Tibial nerve (tissue), 4 donors: ENCODE data around the gene COMMD2. TPM values are rescaled to one million over a fixed set of nuclear protein-coding genes. Genes with fewer than 3 reads are reported as not detected.
A peak's percentile ranks its signal among the peaks of the same experiment; 100 is the strongest.

Source experiments
- DNase-seq, 2 donors: peaks; one replicate each; pipeline ENCODE4 v3.0.0-alpha.2; 2019; ENCODE audit warnings: low spot score in 2 of 2
- H3K27ac ChIP-seq, 4 donors: fragments of 200-600 bp; sonication (generic) in 3 of 4; one replicate each; pipeline ENCODE4 v1.5.1; 2017 to 2019; ENCODE audit warnings: mild to moderate bottlenecking in 1 of 4
- H3K27me3 ChIP-seq, 2 donors: fragments of 200-600 bp; sonication (generic) in 1 of 2; one replicate each; pipeline versions ENCODE4 v1.5.1 to v1.6.0; 2017 to 2019
- H3K36me3 ChIP-seq, 3 donors: fragments of 200-600 bp; sonication (generic); one replicate each; pipeline ENCODE4 v1.5.1; 2018 to 2019
- H3K4me1 ChIP-seq, 4 donors: fragments of 200-600 bp; sonication (generic) in 3 of 4; one replicate each; pipeline ENCODE4 v1.5.1; 2017 to 2019
- H3K4me3 ChIP-seq, 4 donors: fragments of 200-600 bp; sonication (generic) in 3 of 4; one replicate each; pipeline ENCODE4 v1.5.1; 2017 to 2019; ENCODE audit warnings: mild to moderate bottlenecking in 1 of 4, moderate library complexity in 1 of 4
- H3K9me3 ChIP-seq, 4 donors: fragments of 200-600 bp; sonication (generic) in 3 of 4; one replicate each; pipeline ENCODE4 v1.5.1; 2017 to 2019
- EP300 ChIP-seq, 2 donors: sonication (generic); formaldehyde crosslinking; IDR thresholded peaks; one replicate each; pipeline ENCODE4 v1.6.1; 2017; ENCODE audit warnings: antibody characterized with exemption in 2 of 2, mild to moderate bottlenecking in 1 of 2
- POLR2A ChIP-seq, 2 donors: fragments of 450-650 bp; IDR thresholded peaks; one replicate each; pipeline ENCODE4 v1.6.1; 2017; ENCODE audit warnings: antibody characterized with exemption in 2 of 2, mild to moderate bottlenecking in 2 of 2, moderate library complexity in 2 of 2
- WGBS, 2 donors: methylation state at CpG; one replicate each; pipeline ENCODE4 v1.1.5; 2018; 5-methylcytosine and 5-hydroxymethylcytosine counted together
- total RNA-seq, 4 donors: library from RNA; depleted of rRNA; stranded (reverse); fragments of >200 nt; gene quantifications; one replicate each; pipeline ENCODE4 v1.1.0, GENCODE V29; 2016
- TF ChIP-seq, protein P1 (sequence below), 5 experiments: fragments of 200-600 bp in 3 of 5; fragments of 450-650 bp in 2 of 5; sonication (generic) in 3 of 5; IDR thresholded peaks; one replicate each; pipeline ENCODE4 v1.5.1; 2016 to 2019; ENCODE audit warnings: antibody characterized with exemption in 5 of 5, mild to moderate bottlenecking in 3 of 5, moderate library complexity in 2 of 5

Gene COMMD2
- total RNA-seq, 4 donors from 2014 or later: 18.6 to 28.2 (median 22.3) TPM

- DNase-seq: no peak
- Histone ChIP-seq H3K4me3 (no peak overlapping the region), H3K9me3 (no peaks in the 10 kb centered on the region), H3K36me3 (no peaks in the 10 kb centered on the region), H3K4me1 (peaks cover 0 to 7% (median 3%) of the 10 kb centered on the region in 4 donors), H3K27ac (no peak overlapping the region), H3K27me3 (no peaks in the 10 kb centered on the region)
- TF ChIP-seq POLR2A (IDR thresholded peaks at IDR 0.05) (no peak), EP300 (IDR thresholded peaks at IDR 0.05) (no peak)
- TF ChIP-seq, protein P1, sequence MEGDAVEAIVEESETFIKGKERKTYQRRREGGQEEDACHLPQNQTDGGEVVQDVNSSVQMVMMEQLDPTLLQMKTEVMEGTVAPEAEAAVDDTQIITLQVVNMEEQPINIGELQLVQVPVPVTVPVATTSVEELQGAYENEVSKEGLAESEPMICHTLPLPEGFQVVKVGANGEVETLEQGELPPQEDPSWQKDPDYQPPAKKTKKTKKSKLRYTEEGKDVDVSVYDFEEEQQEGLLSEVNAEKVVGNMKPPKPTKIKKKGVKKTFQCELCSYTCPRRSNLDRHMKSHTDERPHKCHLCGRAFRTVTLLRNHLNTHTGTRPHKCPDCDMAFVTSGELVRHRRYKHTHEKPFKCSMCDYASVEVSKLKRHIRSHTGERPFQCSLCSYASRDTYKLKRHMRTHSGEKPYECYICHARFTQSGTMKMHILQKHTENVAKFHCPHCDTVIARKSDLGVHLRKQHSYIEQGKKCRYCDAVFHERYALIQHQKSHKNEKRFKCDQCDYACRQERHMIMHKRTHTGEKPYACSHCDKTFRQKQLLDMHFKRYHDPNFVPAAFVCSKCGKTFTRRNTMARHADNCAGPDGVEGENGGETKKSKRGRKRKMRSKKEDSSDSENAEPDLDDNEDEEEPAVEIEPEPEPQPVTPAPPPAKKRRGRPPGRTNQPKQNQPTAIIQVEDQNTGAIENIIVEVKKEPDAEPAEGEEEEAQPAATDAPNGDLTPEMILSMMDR (IDR thresholded peaks at IDR 0.05): no peak
- WGBS, 2 donors: 96 to 97% methylated on average over 21 to 23 of the region's 38 CpGs
These were observed 38.3 kb downstream of the COMMD2 start for GRCh38 chr3:149713730-149714654.

DNA sequence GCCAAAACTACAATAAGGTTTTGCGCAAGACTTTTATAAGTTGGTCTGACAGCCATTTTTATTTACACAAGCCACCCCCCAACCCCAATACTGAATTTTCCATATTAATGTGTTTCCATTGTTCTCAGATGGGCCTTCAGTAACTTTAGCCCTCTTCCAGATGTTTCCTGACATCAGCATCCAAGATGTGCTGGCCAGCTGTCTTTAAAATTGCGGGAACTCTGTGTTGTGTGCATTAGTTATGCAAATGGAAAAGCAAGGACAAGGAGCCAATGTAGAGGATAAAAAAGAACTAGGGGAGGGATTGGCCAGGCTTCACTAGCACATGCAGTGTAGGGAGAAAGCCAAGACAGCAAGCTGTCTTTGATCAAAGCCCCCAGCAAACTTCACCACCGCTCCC is 45.4 kb downstream of the COMMD2 start:
- Histone ChIP-seq H3K27me3 (no peaks in the 10 kb centered on the region), H3K9me3 (no peaks in the 10 kb centered on the region), H3K4me3 (no peak overlapping the region), H3K36me3 (no peaks in the 10 kb centered on the region), H3K27ac (no peak overlapping the region), H3K4me1 (peaks cover 0 to 6% (median 0%) of the 10 kb centered on the region in 4 donors)
- WGBS, 2 donors: 68 to 70% methylated on average over 3 of the region's 3 CpGs
- DNase-seq: no peak
- TF ChIP-seq POLR2A (IDR thresholded peaks at IDR 0.05): no peak
- no peak for TF ChIP-seq EP300 (IDR thresholded peaks at IDR 0.05)

- H3K4me1 ChIP-seq: peaks cover 0 to 6% (median 0%) of the 10 kb centered on the region in 4 donors
- no peaks in the 10 kb centered on the region for H3K36me3 ChIP-seq
- no peaks in the 10 kb centered on the region for H3K9me3 ChIP-seq
- no peak overlapping the region for H3K27ac ChIP-seq
- H3K27me3 ChIP-seq: no peaks in the 10 kb centered on the region
- TF ChIP-seq POLR2A (IDR thresholded peaks at IDR 0.05) (no peak), EP300 (IDR thresholded peaks at IDR 0.05) (no peak)
- TF ChIP-seq, protein P1 (IDR thresholded peaks at IDR 0.05): no peak
- DNase-seq: no peak
- no peak overlapping the region for H3K4me3 ChIP-seq
These were observed 46.9 kb downstream of the COMMD2 start for GRCh38 chr3:149705416-149705815.

DNA sequence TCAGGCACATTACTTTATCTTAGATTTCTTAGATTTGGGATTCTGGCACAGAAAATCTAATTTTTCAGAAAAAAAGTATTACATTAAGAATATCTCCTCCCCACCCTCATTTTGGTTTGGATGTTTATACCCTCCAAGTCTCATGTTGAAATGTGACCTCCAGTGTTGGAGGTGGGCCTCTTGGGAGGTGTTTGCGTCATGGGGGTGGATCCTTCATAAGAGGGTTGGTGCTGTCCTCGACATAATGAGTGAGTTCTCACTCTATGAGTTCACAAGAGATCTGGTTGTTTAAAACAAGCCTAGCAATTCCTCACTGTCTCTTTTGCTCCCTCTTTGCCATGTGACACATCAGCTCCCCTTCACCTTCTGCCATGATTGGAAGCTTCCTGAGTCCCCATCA is 48.8 kb downstream of the COMMD2 start:
- peaks cover 0 to 7% (median 0%) of the 10 kb centered on the region in 4 donors for H3K9me3 ChIP-seq
- 75 to 77% methylated on average over 2 of the region's 2 CpGs for WGBS, 2 donors
- peak overlapping the region in 1 of 4 donors; percentile 53 for H3K27ac ChIP-seq
- no peak overlapping the region for H3K4me3 ChIP-seq
- TF ChIP-seq, protein P1 (IDR thresholded peaks at IDR 0.05): no peak
- peak in 1 of 2 donors; percentile 12 for TF ChIP-seq POLR2A (IDR thresholded peaks at IDR 0.05)
- peak in 1 of 2 donors; percentile 30 for TF ChIP-seq EP300 (IDR thresholded peaks at IDR 0.05)
- H3K36me3 ChIP-seq: peaks cover 0 to 5% (median 0%) of the 10 kb centered on the region in 3 donors
- H3K27me3 ChIP-seq: no peaks in the 10 kb centered on the region
- peaks cover 0 to 6% (median 0%) of the 10 kb centered on the region in 4 donors for H3K4me1 ChIP-seq
- DNase-seq: peak; percentile 64 to 73

GRCh38 chr3:149702691-149703441 is 49.4 kb downstream of the COMMD2 start:
- peaks cover 0 to 13% (median 0%) of the 10 kb centered on the region in 4 donors for H3K9me3 ChIP-seq
- H3K36me3 ChIP-seq: peaks cover 0 to 8% (median 0%) of the 10 kb centered on the region in 3 donors
- TF ChIP-seq, protein P1 (IDR thresholded peaks at IDR 0.05): no peak
- TF ChIP-seq POLR2A (IDR thresholded peaks at IDR 0.05) (no peak), EP300 (IDR thresholded peaks at IDR 0.05) (no peak)
- H3K4me3 ChIP-seq: no peak overlapping the region
- 56 to 61% methylated on average over 4 of the region's 4 CpGs for WGBS, 2 donors
- peak in 1 of 2 donors; percentile 9 for DNase-seq
- no peaks in the 10 kb centered on the region for H3K27me3 ChIP-seq
- H3K4me1 ChIP-seq: peaks cover 0 to 6% (median 0%) of the 10 kb centered on the region in 4 donors
- H3K27ac ChIP-seq: peak overlapping the region in 3 of 4 donors; percentile 30 to 53 (median 50)
